SK-N-SH (cell line): ENCODE results near the gene ANKMY1.

Experiments used
- CHD2 ChIP-seq: fragments of 150-350 bp; IDR thresholded peaks from 2 replicates; pipeline ENCODE4 v1.6.1; 2018; ENCODE audit warnings: low read length; ENCODE audit not compliant: partially characterized antibody
- EP300 ChIP-seq, 2 experiments: IDR thresholded peaks; 2 replicates each; pipeline versions ENCODE4 v1.4.0 to v1.6.1; 2012; ENCODE audit warnings: borderline replicate concordance in 1 of 2, low read depth in 1 of 2, low read length in 1 of 2
- EZH2phosphoT487 ChIP-seq: fragments of 200-600 bp; sonication (generic); IDR thresholded peaks from 2 replicates; pipeline ENCODE4 v1.6.1; 2017; ENCODE audit warnings: low read depth, mixed run types, mild to moderate bottlenecking, antibody characterized with exemption, moderate library complexity, borderline replicate concordance
- MAX ChIP-seq: IDR thresholded peaks from 2 replicates; pipeline ENCODE4 v1.4.0; 2012; ENCODE audit warnings: low read depth
- MEF2A ChIP-seq: IDR thresholded peaks from 2 replicates; pipeline ENCODE4 v1.4.0; 2012; ENCODE audit warnings: low read depth, borderline replicate concordance
- RAD21 ChIP-seq: IDR thresholded peaks from 2 replicates; pipeline ENCODE4 v1.6.1; 2012; ENCODE audit warnings: mild to moderate bottlenecking, low read length
- REST ChIP-seq: IDR thresholded peaks from 2 replicates; pipeline ENCODE4 v1.6.1; 2012; ENCODE audit warnings: mild to moderate bottlenecking, low read depth, low read length, moderate library complexity
- TAF1 ChIP-seq: IDR thresholded peaks from 2 replicates; pipeline ENCODE4 v1.6.1; 2012; ENCODE audit warnings: low read depth, mild to moderate bottlenecking, low read length, moderate library complexity, borderline replicate concordance
- TCF12 ChIP-seq: IDR thresholded peaks from 2 replicates; pipeline ENCODE4 v1.4.0; 2012
- TEAD4 ChIP-seq: IDR thresholded peaks from 2 replicates; pipeline ENCODE4 v1.4.0; 2012; ENCODE audit warnings: mild to moderate bottlenecking, borderline replicate concordance; ENCODE audit not compliant: insufficient read depth
- TF ChIP-seq, protein P1 (sequence below): fragments of 200-600 bp; sonication (generic); IDR thresholded peaks from 2 replicates; pipeline ENCODE4 v1.6.1; 2017; ENCODE audit warnings: antibody characterized with exemption, mild to moderate bottlenecking, moderate library complexity
- TF ChIP-seq, protein P2 (sequence below): IDR thresholded peaks from 2 replicates; pipeline ENCODE4 v1.4.0; 2012; ENCODE audit warnings: low read depth, borderline replicate concordance

- TF ChIP-seq, protein P1, sequence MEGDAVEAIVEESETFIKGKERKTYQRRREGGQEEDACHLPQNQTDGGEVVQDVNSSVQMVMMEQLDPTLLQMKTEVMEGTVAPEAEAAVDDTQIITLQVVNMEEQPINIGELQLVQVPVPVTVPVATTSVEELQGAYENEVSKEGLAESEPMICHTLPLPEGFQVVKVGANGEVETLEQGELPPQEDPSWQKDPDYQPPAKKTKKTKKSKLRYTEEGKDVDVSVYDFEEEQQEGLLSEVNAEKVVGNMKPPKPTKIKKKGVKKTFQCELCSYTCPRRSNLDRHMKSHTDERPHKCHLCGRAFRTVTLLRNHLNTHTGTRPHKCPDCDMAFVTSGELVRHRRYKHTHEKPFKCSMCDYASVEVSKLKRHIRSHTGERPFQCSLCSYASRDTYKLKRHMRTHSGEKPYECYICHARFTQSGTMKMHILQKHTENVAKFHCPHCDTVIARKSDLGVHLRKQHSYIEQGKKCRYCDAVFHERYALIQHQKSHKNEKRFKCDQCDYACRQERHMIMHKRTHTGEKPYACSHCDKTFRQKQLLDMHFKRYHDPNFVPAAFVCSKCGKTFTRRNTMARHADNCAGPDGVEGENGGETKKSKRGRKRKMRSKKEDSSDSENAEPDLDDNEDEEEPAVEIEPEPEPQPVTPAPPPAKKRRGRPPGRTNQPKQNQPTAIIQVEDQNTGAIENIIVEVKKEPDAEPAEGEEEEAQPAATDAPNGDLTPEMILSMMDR: no peak
- TF ChIP-seq TEAD4: no peak
- TF ChIP-seq TAF1: no peak
- no peak for TF ChIP-seq MAX
- no peak for TF ChIP-seq EZH2phosphoT487
- no peak for TF ChIP-seq RAD21
- no peak for TF ChIP-seq REST
- TF ChIP-seq MEF2A: no peak
- no peak for TF ChIP-seq EP300 (IDR thresholded peaks at IDR 0.05; ENCODE audit: borderline replicate concordance in 1 of 2, low read depth in 1 of 2, low read length in 1 of 2)
- TF ChIP-seq TCF12: no peak
- TF ChIP-seq, protein P2, sequence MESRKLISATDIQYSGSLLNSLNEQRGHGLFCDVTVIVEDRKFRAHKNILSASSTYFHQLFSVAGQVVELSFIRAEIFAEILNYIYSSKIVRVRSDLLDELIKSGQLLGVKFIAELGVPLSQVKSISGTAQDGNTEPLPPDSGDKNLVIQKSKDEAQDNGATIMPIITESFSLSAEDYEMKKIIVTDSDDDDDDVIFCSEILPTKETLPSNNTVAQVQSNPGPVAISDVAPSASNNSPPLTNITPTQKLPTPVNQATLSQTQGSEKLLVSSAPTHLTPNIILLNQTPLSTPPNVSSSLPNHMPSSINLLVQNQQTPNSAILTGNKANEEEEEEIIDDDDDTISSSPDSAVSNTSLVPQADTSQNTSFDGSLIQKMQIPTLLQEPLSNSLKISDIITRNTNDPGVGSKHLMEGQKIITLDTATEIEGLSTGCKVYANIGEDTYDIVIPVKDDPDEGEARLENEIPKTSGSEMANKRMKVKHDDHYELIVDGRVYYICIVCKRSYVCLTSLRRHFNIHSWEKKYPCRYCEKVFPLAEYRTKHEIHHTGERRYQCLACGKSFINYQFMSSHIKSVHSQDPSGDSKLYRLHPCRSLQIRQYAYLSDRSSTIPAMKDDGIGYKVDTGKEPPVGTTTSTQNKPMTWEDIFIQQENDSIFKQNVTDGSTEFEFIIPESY: no peak
- TF ChIP-seq CHD2: no peak
Measured at GRCh38 chr2:240528406-240529040, 29.3 kb downstream of the ANKMY1 start.
